GM19372 (cell line): ENCODE measurements around the gene P2RX5.

Source experiments
- ATAC-seq: cut with Tn5 transposase; IDR thresholded peaks from one replicate; pipeline ENCODE4 v1.9.1; 2021; ENCODE audit warnings: mild to moderate bottlenecking, low read depth, moderate library complexity; ENCODE audit not compliant: unreplicated experiment

P2RX5 gene

DNA sequence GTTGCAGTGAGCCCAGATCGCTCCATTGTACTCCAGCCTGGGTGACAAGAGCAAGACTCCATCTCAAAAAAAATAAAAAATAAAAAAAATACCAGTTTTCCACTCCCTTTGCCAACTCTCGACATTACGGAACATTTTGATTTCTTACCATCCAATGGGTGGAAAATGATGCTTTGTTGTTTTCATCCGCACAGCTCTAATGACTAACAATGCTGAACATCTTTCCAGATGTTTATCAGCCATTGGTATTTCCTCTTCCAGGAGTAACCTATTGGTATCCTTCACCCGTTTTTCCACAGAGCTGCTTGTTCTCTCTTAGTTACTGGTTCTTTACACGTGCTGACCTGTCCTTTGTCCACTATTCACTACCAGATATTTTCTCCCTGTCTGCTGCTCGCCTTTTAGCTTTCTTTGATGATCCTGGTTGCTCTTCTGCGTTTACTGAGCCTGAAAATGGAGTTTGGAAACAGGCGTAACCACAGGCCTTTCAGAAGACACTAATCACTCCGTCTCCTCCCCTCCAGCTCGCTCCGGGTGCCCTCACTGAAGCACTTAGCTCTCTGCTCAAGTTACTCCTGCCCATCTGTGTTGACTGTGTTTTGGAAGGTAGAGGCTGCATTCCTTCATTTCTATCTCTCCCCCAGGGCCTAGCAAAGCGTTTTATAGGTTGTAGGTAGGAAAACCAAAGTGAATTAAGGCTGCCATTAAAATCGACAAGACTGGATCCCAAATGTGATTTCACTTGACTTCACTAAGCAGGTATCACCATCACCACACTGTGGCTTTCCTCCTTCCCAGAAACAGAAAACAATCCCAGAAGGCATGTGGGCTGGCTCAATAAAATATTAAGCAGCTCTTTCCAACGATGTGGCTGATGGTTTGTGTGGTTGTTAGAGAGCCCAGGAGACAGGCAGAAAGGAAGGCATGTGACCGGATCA, 68.9 kb downstream of the P2RX5 start:
- no peak for ATAC-seq
